ENCODE measurements around the gene PXMP4.

PXMP4 gene

GRCh38 chr20:33667245-33667675 lies 52.9 kb downstream of the PXMP4 start:
- TF ChIP-seq ZNF311 (tag by site-specific recombination; IDR thresholded peaks at IDR 0.05; ENCODE audit: borderline replicate concordance) (no peak), MYNN (tag by site-specific recombination; IDR thresholded peaks at IDR 0.05; ENCODE audit: borderline replicate concordance) (no peak)
- Histone ChIP-seq H3K27ac (ENCODE audit: extremely low read depth, low read depth, low read length) (no peak overlapping the region), H3K4me3 (ENCODE audit: low read depth, low read length) (no peak overlapping the region), H3K4me1 (ENCODE audit: control insufficient read depth, insufficient read depth, low read length) (no peaks in the 10 kb centered on the region), H3K36me3 (ENCODE audit: control insufficient read depth in 2 of 2, insufficient read depth in 1 of 2, low read length in 2 of 2) (peaks cover 0 to 52% of the 10 kb centered on the region in 2 experiments; a peak in 1 of 3 replicates), H3K9me3 (ENCODE audit: control insufficient read depth, insufficient read depth, low read depth, low read length) (no peaks in the 10 kb centered on the region)
- CTCF ChIA-PET = interaction anchor here (0.6 to 1.5 kb wide), 8 partner anchors 14 to 765 kb away, joined by 3 to 5 read pairs (median 3); partner anchors contain the start of gene ZNF341
- POLR2A ChIA-PET = interaction anchor here (0.8 to 1.8 kb wide), 8 partner anchors 7 to 266 kb away, joined by 3 to 5 read pairs (median 3); partner anchors contain the start of genes CDK5RAP1 and E2F1

GRCh38 chr20:33666293-33667244 lies 53.5 kb downstream of the PXMP4 start, which contains the start of gene ACTL10:
ACTL10 (plus strand) TSS chr20:33666943; CDS start chr20:33667498, 555 bp downstream.
- ChIA-PET CTCF (interaction anchor here (0.6 to 1.5 kb wide), 10 partner anchors 11 to 764 kb away, joined by 3 to 5 read pairs (median 3); partner anchors contain the start of gene ZNF341), POLR2A (interaction anchor here (0.8 to 1.8 kb wide), 9 partner anchors 8 to 265 kb away, joined by 3 to 5 read pairs (median 3); partner anchors contain the start of genes CDK5RAP1, E2F1 and ZNF341)
- no peaks in the 10 kb centered on the region for H3K4me1 ChIP-seq (ENCODE audit: control insufficient read depth, insufficient read depth, low read length)

More at GRCh38 chr20:33666293-33667244, 53.5 kb downstream of the PXMP4 start, which contains the start of gene ACTL10:
- peaks cover 0 to 45% of the 10 kb centered on the region in 2 experiments; a peak in 1 of 3 replicates for H3K36me3 ChIP-seq (ENCODE audit: control insufficient read depth in 2 of 2, insufficient read depth in 1 of 2, low read length in 2 of 2)
- H3K9me3 ChIP-seq (ENCODE audit: control insufficient read depth, insufficient read depth, low read depth, low read length) = no peaks in the 10 kb centered on the region
- H3K27ac ChIP-seq (ENCODE audit: extremely low read depth, low read depth, low read length) = no peak within 1 kb of the TSS; the same call in 1 of the 2 replicates
- peak; percentile 84 for TF ChIP-seq SP2 (tag by site-specific recombination; IDR thresholded peaks at IDR 0.05)
- no peak for TF ChIP-seq ATF2 (tag by site-specific recombination; IDR thresholded peaks at IDR 0.05; ENCODE audit: low read depth)
- TF ChIP-seq KLF16 (tag by site-specific recombination; IDR thresholded peaks at IDR 0.05) = no peak
- TF ChIP-seq, protein P1, sequence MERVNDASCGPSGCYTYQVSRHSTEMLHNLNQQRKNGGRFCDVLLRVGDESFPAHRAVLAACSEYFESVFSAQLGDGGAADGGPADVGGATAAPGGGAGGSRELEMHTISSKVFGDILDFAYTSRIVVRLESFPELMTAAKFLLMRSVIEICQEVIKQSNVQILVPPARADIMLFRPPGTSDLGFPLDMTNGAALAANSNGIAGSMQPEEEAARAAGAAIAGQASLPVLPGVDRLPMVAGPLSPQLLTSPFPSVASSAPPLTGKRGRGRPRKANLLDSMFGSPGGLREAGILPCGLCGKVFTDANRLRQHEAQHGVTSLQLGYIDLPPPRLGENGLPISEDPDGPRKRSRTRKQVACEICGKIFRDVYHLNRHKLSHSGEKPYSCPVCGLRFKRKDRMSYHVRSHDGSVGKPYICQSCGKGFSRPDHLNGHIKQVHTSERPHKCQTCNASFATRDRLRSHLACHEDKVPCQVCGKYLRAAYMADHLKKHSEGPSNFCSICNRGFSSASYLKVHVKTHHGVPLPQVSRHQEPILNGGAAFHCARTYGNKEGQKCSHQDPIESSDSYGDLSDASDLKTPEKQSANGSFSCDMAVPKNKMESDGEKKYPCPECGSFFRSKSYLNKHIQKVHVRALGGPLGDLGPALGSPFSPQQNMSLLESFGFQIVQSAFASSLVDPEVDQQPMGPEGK (tag by site-specific recombination; IDR thresholded peaks at IDR 0.05) = no peak
- TF ChIP-seq ZNF596 (tag by site-specific recombination; IDR thresholded peaks at IDR 0.05) = no peak
- TF ChIP-seq ZNF600 (tag by site-specific recombination; IDR thresholded peaks at IDR 0.05) = peak; percentile 53
- TF ChIP-seq INSM2 (tag by site-specific recombination; IDR thresholded peaks at IDR 0.05) = no peak
- TF ChIP-seq ZNF19 (tag by site-specific recombination; IDR thresholded peaks at IDR 0.05; ENCODE audit: low read depth) = no peak
- TF ChIP-seq ZNF157 (tag by site-specific recombination; IDR thresholded peaks at IDR 0.05) = no peak
- peak; percentile 71 for TF ChIP-seq ZBTB17 (tag by site-specific recombination; IDR thresholded peaks at IDR 0.05)
- TF ChIP-seq, protein P2, sequence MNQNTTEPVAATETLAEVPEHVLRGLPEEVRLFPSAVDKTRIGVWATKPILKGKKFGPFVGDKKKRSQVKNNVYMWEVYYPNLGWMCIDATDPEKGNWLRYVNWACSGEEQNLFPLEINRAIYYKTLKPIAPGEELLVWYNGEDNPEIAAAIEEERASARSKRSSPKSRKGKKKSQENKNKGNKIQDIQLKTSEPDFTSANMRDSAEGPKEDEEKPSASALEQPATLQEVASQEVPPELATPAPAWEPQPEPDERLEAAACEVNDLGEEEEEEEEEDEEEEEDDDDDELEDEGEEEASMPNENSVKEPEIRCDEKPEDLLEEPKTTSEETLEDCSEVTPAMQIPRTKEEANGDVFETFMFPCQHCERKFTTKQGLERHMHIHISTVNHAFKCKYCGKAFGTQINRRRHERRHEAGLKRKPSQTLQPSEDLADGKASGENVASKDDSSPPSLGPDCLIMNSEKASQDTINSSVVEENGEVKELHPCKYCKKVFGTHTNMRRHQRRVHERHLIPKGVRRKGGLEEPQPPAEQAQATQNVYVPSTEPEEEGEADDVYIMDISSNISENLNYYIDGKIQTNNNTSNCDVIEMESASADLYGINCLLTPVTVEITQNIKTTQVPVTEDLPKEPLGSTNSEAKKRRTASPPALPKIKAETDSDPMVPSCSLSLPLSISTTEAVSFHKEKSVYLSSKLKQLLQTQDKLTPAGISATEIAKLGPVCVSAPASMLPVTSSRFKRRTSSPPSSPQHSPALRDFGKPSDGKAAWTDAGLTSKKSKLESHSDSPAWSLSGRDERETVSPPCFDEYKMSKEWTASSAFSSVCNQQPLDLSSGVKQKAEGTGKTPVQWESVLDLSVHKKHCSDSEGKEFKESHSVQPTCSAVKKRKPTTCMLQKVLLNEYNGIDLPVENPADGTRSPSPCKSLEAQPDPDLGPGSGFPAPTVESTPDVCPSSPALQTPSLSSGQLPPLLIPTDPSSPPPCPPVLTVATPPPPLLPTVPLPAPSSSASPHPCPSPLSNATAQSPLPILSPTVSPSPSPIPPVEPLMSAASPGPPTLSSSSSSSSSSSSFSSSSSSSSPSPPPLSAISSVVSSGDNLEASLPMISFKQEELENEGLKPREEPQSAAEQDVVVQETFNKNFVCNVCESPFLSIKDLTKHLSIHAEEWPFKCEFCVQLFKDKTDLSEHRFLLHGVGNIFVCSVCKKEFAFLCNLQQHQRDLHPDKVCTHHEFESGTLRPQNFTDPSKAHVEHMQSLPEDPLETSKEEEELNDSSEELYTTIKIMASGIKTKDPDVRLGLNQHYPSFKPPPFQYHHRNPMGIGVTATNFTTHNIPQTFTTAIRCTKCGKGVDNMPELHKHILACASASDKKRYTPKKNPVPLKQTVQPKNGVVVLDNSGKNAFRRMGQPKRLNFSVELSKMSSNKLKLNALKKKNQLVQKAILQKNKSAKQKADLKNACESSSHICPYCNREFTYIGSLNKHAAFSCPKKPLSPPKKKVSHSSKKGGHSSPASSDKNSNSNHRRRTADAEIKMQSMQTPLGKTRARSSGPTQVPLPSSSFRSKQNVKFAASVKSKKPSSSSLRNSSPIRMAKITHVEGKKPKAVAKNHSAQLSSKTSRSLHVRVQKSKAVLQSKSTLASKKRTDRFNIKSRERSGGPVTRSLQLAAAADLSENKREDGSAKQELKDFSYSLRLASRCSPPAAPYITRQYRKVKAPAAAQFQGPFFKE (tag by site-specific recombination; IDR thresholded peaks at IDR 0.05; ENCODE audit: borderline replicate concordance) = no peak
- TF ChIP-seq ZNF624 (tag by site-specific recombination; IDR thresholded peaks at IDR 0.05) = no peak
- TF ChIP-seq ZNF341 (tag by site-specific recombination; IDR thresholded peaks at IDR 0.05; ENCODE audit: low read depth) = peak; percentile 52
- H3K4me3 ChIP-seq (ENCODE audit: low read depth, low read length) = peak within 1 kb of the TSS; percentile 6

All from HEK293 (cell line).